ENCODE measurements around the gene FRMPD4. TPM values are rescaled to one million over a fixed set of nuclear protein-coding genes. Genes with fewer than 3 reads are reported as not detected.
A peak's percentile ranks its signal among the peaks of the same experiment; 100 is the strongest.

FRMPD4 gene
- total and polyA plus RNA-seq, 3 experiments from 2014 or later: not detected

GRCh38 chrX:12554206-12554605, 415.9 kb downstream of the FRMPD4 start:
- H3K36me3 ChIP-seq (ENCODE audit: insufficient read depth, low read length): no peaks in the 10 kb centered on the region
- H3K9me3 ChIP-seq (ENCODE audit: low read length): no peaks in the 10 kb centered on the region
- Mint-ChIP-seq H3K27ac (no peak overlapping the region), H3K4me1 (no peaks in the 10 kb centered on the region), H3K36me3 (no peaks in the 10 kb centered on the region), H3K9me3 (no peaks in the 10 kb centered on the region), H3K27me3 (no peaks in the 10 kb centered on the region), H3K4me3 (no peak overlapping the region)
- no peaks in the 10 kb centered on the region for H3K27me3 ChIP-seq (ENCODE audit: insufficient read depth, low read length, poor library complexity, severe bottlenecking)
- H3K27ac ChIP-seq (ENCODE audit: low read depth, low read length): no peak overlapping the region
- ChIA-PET CTCF (no interaction called here), POLR2A (no interaction called here)
- H3K4me3 ChIP-seq (ENCODE audit: low read length): no peak overlapping the region
- DNase-seq: no peak
- H3K4me1 ChIP-seq (ENCODE audit: insufficient read depth, low read length): no peaks in the 10 kb centered on the region

DNA sequence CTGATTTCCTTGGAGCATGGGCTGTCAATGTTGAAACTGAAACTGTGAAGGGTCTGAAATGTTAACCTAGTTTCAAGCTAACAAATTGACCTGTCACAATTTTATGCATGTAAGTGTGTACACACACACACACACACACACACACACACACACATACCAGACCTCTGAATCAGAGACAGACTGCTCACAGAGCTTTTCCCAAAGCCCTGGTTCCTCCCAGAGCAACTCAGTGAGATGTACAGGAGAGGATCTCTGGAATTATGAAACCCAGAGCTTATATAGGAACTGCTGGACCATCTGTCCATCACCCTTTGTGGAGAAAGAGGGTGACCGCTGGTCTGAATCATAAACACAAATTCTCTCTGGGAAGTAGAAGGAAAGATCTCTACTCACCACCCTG, 424.8 kb downstream of the FRMPD4 start:
- ChIA-PET POLR2A (no interaction called here), CTCF (no interaction called here)

DNA sequence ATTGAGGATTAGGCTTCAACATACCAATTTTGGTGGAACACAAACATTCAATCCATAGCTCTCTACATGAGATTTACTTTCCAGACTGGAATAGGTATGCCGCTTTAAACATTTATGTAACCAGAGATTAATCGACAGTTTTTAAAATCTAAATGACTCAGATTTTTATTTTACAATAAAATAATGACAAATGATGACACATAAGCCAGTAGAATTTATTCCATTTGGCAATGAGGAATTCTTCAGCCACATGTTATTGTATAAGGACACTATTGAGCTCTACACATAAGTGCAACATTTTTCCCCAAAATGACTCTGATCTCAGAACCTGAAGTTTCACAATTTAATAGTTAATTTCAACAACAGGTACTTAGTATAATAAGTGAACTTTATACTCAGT, 425.9 kb downstream of the FRMPD4 start:
- Histone ChIP-seq H3K4me1 (ENCODE audit: insufficient read depth, low read length) (no peaks in the 10 kb centered on the region), H3K4me3 (ENCODE audit: low read length) (no peak overlapping the region), H3K27ac (ENCODE audit: low read depth, low read length) (no peak overlapping the region), H3K27me3 (ENCODE audit: insufficient read depth, low read length, poor library complexity, severe bottlenecking) (no peaks in the 10 kb centered on the region), H3K9me3 (ENCODE audit: low read length) (no peaks in the 10 kb centered on the region), H3K36me3 (ENCODE audit: insufficient read depth, low read length) (no peaks in the 10 kb centered on the region)
- Mint-ChIP-seq H3K36me3 (no peaks in the 10 kb centered on the region), H3K4me3 (no peak overlapping the region), H3K9me3 (peaks cover 0 to 1% (median 0%) of the 10 kb centered on the region in 5 donors), H3K27me3 (peaks cover 0 to 2% of the 10 kb centered on the region in 2 donors), H3K4me1 (no peaks in the 10 kb centered on the region), H3K27ac (no peak overlapping the region)
- no peak for DNase-seq
- CTCF ChIA-PET: no interaction called here
- POLR2A ChIA-PET: no interaction called here

More for the DNA sequence above, 424.8 kb downstream of the FRMPD4 start:
- H3K4me3 ChIP-seq (ENCODE audit: low read length): no peak overlapping the region
- no peaks in the 10 kb centered on the region for H3K36me3 ChIP-seq (ENCODE audit: insufficient read depth, low read length)
- no peaks in the 10 kb centered on the region for H3K27me3 ChIP-seq (ENCODE audit: insufficient read depth, low read length, poor library complexity, severe bottlenecking)
- H3K27ac ChIP-seq (ENCODE audit: low read depth, low read length): no peak overlapping the region
- H3K9me3 Mint-ChIP-seq: no peaks in the 10 kb centered on the region
- H3K27me3 Mint-ChIP-seq: peaks cover 0 to 2% of the 10 kb centered on the region in 2 donors
- no peaks in the 10 kb centered on the region for H3K9me3 ChIP-seq (ENCODE audit: low read length)
- H3K4me1 ChIP-seq (ENCODE audit: insufficient read depth, low read length): no peaks in the 10 kb centered on the region
- no peaks in the 10 kb centered on the region for H3K4me1 Mint-ChIP-seq
- no peak overlapping the region for H3K27ac Mint-ChIP-seq
- no peak overlapping the region for H3K4me3 Mint-ChIP-seq
- no peak for DNase-seq
- no peaks in the 10 kb centered on the region for H3K36me3 Mint-ChIP-seq

DNA sequence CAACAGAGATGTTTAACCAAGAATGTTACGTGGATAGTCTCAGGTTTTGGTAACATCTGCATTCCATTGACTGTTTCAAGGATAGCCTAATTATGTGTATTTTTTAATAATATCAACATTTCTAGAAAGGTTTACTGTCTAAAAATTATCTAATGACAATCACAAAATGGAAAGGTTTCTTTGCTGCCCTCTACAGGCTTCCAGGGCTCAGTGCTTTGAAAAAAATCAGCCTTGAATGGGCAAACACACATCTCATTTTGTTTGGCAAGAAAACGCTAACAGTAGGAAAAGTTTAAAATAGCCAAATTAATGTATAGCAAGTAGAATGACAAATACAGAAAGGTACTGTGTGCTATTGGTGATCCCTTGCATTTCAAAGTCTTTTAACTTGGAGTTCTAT, 429.6 kb downstream of the FRMPD4 start:
- Histone ChIP-seq H3K36me3 (ENCODE audit: insufficient read depth, low read length) (no peaks in the 10 kb centered on the region), H3K4me3 (ENCODE audit: low read length) (no peak overlapping the region), H3K27ac (ENCODE audit: low read depth, low read length) (no peak overlapping the region), H3K4me1 (ENCODE audit: insufficient read depth, low read length) (no peaks in the 10 kb centered on the region), H3K9me3 (ENCODE audit: low read length) (no peaks in the 10 kb centered on the region), H3K27me3 (ENCODE audit: insufficient read depth, low read length, poor library complexity, severe bottlenecking) (no peaks in the 10 kb centered on the region)
- no peak for DNase-seq
- Mint-ChIP-seq H3K27ac (no peak overlapping the region), H3K36me3 (no peaks in the 10 kb centered on the region), H3K4me1 (no peaks in the 10 kb centered on the region), H3K27me3 (peaks cover 0 to 2% of the 10 kb centered on the region in 2 donors), H3K9me3 (peaks cover 0 to 1% (median 0%) of the 10 kb centered on the region in 5 donors), H3K4me3 (no peak overlapping the region)
- ChIA-PET CTCF (no interaction called here), POLR2A (no interaction called here)

DNA sequence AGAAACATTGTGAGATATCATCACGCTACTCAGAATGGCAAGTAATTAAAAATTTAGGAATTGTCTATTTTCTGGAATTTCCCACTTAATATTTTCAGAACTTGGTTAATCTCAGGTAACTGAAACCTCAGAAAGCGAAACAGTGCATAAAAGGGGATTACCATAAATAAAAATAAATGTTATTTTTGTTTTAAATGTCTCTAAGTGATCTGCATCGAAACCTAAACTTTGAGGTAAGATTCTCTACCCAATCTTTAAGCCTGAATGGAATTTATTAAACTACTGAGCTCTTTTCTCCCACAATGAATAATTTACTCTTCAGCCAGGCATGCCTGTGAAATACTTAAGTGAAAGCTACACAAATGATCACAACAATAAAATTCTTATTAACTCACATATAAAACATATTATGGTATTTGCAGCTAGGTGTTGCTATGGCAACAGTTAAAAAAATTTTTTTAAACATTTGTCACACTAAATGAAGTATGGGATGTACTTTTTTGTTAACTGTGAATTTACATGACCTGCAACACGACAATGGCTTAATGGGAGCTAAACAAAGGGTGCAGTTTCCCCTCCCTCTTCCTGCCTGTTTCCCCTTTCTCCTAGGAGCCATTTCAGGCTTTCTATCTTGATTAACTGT, 432.7 kb downstream of the FRMPD4 start:
- no peak overlapping the region for H3K27ac ChIP-seq (ENCODE audit: low read depth, low read length)
- H3K36me3 Mint-ChIP-seq: no peaks in the 10 kb centered on the region
- DNase-seq: no peak
- H3K27me3 Mint-ChIP-seq: peaks cover 0 to 2% of the 10 kb centered on the region in 2 donors
- CTCF ChIA-PET: no interaction called here
- H3K36me3 ChIP-seq (ENCODE audit: insufficient read depth, low read length): no peaks in the 10 kb centered on the region
- peak overlapping the region in 1 of 8 donors; percentile 80 for H3K27ac Mint-ChIP-seq
- H3K4me3 ChIP-seq (ENCODE audit: low read length): no peak overlapping the region
- no peak overlapping the region for H3K4me3 Mint-ChIP-seq
- POLR2A ChIA-PET: no interaction called here
- no peaks in the 10 kb centered on the region for H3K27me3 ChIP-seq (ENCODE audit: insufficient read depth, low read length, poor library complexity, severe bottlenecking)
- peaks cover 0 to 2% (median 0%) of the 10 kb centered on the region in 5 donors for H3K9me3 Mint-ChIP-seq
- H3K4me1 ChIP-seq (ENCODE audit: insufficient read depth, low read length): no peaks in the 10 kb centered on the region
- H3K9me3 ChIP-seq (ENCODE audit: low read length): no peaks in the 10 kb centered on the region
- no peaks in the 10 kb centered on the region for H3K4me1 Mint-ChIP-seq

GRCh38 chrX:12579311-12579710, 441.0 kb downstream of the FRMPD4 start:
- no peak overlapping the region for H3K4me3 Mint-ChIP-seq
- Histone ChIP-seq H3K36me3 (ENCODE audit: insufficient read depth, low read length) (no peaks in the 10 kb centered on the region), H3K27ac (ENCODE audit: low read depth, low read length) (no peak overlapping the region), H3K27me3 (ENCODE audit: insufficient read depth, low read length, poor library complexity, severe bottlenecking) (no peaks in the 10 kb centered on the region), H3K4me1 (ENCODE audit: insufficient read depth, low read length) (no peaks in the 10 kb centered on the region), H3K9me3 (ENCODE audit: low read length) (no peaks in the 10 kb centered on the region), H3K4me3 (ENCODE audit: low read length) (no peak overlapping the region)
- peaks cover 0 to 3% of the 10 kb centered on the region in 2 donors for H3K27me3 Mint-ChIP-seq
- peaks cover 0 to 5% (median 0%) of the 10 kb centered on the region in 5 donors for H3K9me3 Mint-ChIP-seq
- ChIA-PET CTCF (no interaction called here), POLR2A (no interaction called here)
- H3K4me1 Mint-ChIP-seq: no peaks in the 10 kb centered on the region
- no peaks in the 10 kb centered on the region for H3K36me3 Mint-ChIP-seq
- no peak for DNase-seq
- H3K27ac Mint-ChIP-seq: no peak overlapping the region

DNA sequence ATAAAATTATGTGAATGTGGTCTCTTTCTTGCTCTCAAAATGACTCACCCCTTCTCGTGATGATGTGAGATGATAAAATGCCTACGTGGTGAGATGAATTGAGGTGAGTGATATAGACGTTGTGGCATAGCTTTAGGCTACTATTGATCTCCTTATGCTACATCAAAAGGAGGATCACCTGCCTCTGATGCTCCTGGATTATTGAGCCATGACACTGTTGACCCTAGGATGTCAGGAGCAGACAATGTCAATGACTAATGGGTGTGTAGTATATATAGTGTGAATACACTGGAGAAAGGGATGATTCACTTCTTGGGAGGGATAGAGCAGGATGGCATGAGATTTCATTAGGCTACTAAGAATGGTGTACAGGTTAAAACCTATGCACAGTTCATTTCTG, 442.3 kb downstream of the FRMPD4 start:
- ChIA-PET POLR2A (no interaction called here), CTCF (no interaction called here)
- no peak overlapping the region for H3K4me3 ChIP-seq (ENCODE audit: low read length)
- H3K9me3 ChIP-seq (ENCODE audit: low read length): no peaks in the 10 kb centered on the region
- Mint-ChIP-seq H3K27me3 (peaks cover 0 to 3% of the 10 kb centered on the region in 2 donors), H3K36me3 (no peaks in the 10 kb centered on the region), H3K27ac (no peak overlapping the region), H3K9me3 (peaks cover 0 to 3% (median 0%) of the 10 kb centered on the region in 5 donors), H3K4me1 (no peaks in the 10 kb centered on the region), H3K4me3 (no peak overlapping the region)
- no peaks in the 10 kb centered on the region for H3K36me3 ChIP-seq (ENCODE audit: insufficient read depth, low read length)
- H3K27ac ChIP-seq (ENCODE audit: low read depth, low read length): no peak overlapping the region
- H3K27me3 ChIP-seq (ENCODE audit: insufficient read depth, low read length, poor library complexity, severe bottlenecking): no peaks in the 10 kb centered on the region
- no peaks in the 10 kb centered on the region for H3K4me1 ChIP-seq (ENCODE audit: insufficient read depth, low read length)
- no peak for DNase-seq

GRCh38 chrX:12581546-12581945, 443.3 kb downstream of the FRMPD4 start:
- no peaks in the 10 kb centered on the region for H3K4me1 Mint-ChIP-seq
- no peak for DNase-seq
- no peak overlapping the region for H3K4me3 Mint-ChIP-seq
- Histone ChIP-seq H3K4me1 (ENCODE audit: insufficient read depth, low read length) (no peaks in the 10 kb centered on the region), H3K9me3 (ENCODE audit: low read length) (no peaks in the 10 kb centered on the region), H3K36me3 (ENCODE audit: insufficient read depth, low read length) (no peaks in the 10 kb centered on the region), H3K27me3 (ENCODE audit: insufficient read depth, low read length, poor library complexity, severe bottlenecking) (no peaks in the 10 kb centered on the region), H3K4me3 (ENCODE audit: low read length) (no peak overlapping the region), H3K27ac (ENCODE audit: low read depth, low read length) (no peak overlapping the region)
- ChIA-PET CTCF (no interaction called here), POLR2A (no interaction called here)
- peaks cover 0 to 3% of the 10 kb centered on the region in 2 donors for H3K27me3 Mint-ChIP-seq
- H3K9me3 Mint-ChIP-seq: peaks cover 0 to 3% (median 0%) of the 10 kb centered on the region in 5 donors
- H3K36me3 Mint-ChIP-seq: no peaks in the 10 kb centered on the region
- no peak overlapping the region for H3K27ac Mint-ChIP-seq
